Neuronal stem cell (in vitro differentiated cells): Measurements from ENCODE around the gene SPDYE5.

Experiments
- DNase-seq: peaks from one replicate; pipeline ENCODE4 v3.0.0-alpha.2; 2013; ENCODE audit warnings: low spot score
- H2AFZ ChIP-seq: one replicate; pipeline ENCODE4 v1.6.1; 2013; ENCODE audit warnings: mild to moderate bottlenecking, low read length, inconsistent platforms
- H2AK5ac ChIP-seq: 2 replicates; pipeline ENCODE4 v1.6.1; 2013; ENCODE audit warnings: low read depth, mild to moderate bottlenecking, inconsistent platforms, low read length, moderate library complexity, mixed read lengths
- H2BK120ac ChIP-seq: 2 replicates; pipeline ENCODE4 v1.6.1; 2013; ENCODE audit warnings: low read depth, mild to moderate bottlenecking, inconsistent platforms, low read length, moderate library complexity, mixed read lengths
- H2BK12ac ChIP-seq: one replicate; pipeline ENCODE4 v1.6.1; 2013; ENCODE audit warnings: low read length, inconsistent platforms
- H2BK15ac ChIP-seq: 2 replicates; pipeline ENCODE4 v1.6.1; 2013; ENCODE audit warnings: mild to moderate bottlenecking, low read length, inconsistent platforms, mixed read lengths
- H2BK5ac ChIP-seq: one replicate; pipeline ENCODE4 v1.6.1; 2013; ENCODE audit warnings: inconsistent platforms, mild to moderate bottlenecking, low read length, moderate library complexity
- H3K14ac ChIP-seq: one replicate; pipeline ENCODE4 v1.6.1; 2013; ENCODE audit warnings: low read length, inconsistent platforms
- H3K18ac ChIP-seq: 2 replicates; pipeline ENCODE4 v1.6.1; 2013; ENCODE audit warnings: low read length, inconsistent platforms
- H3K23ac ChIP-seq: 2 replicates; pipeline ENCODE4 v1.6.1; 2013; ENCODE audit warnings: low read depth, mild to moderate bottlenecking, mixed read lengths, low read length, inconsistent platforms; ENCODE audit not compliant: poor library complexity
- H3K27ac ChIP-seq: replicated peaks from 3 replicates; pipeline ENCODE4 v1.5.1; 2013; ENCODE audit warnings: low read length, inconsistent platforms
- H3K27me3 ChIP-seq, 3 experiments: 2 replicates each; pipeline ENCODE4 v1.6.1; 2013; ENCODE audit warnings: low read length in 3 of 3, mild to moderate bottlenecking in 2 of 3, inconsistent platforms in 1 of 3, low read depth in 1 of 3, mixed read lengths in 1 of 3, moderate library complexity in 1 of 3; ENCODE audit not compliant: control insufficient read depth in 3 of 3, insufficient read depth in 3 of 3
- H3K36me3 ChIP-seq, 2 donors: replicated peaks in 1 of 2; 2 replicates each; pipeline ENCODE4 v1.6.1; 2013; ENCODE audit warnings: low read length in 2 of 2; ENCODE audit not compliant: control insufficient read depth in 2 of 2, insufficient read depth in 2 of 2
- H3K4ac ChIP-seq: 2 replicates; pipeline ENCODE4 v1.6.1; 2013; ENCODE audit warnings: inconsistent platforms, mild to moderate bottlenecking, low read length, moderate library complexity
- H3K4me1 ChIP-seq, 2 donors: 1 replicate in 1 of 2; 2 replicates in 1 of 2; pipeline ENCODE4 v1.6.1; 2013; ENCODE audit warnings: low read length in 2 of 2, low read depth in 1 of 2; ENCODE audit not compliant: control insufficient read depth in 2 of 2, insufficient read depth in 1 of 2
- H3K4me2 ChIP-seq: one replicate; pipeline ENCODE4 v1.6.1; 2013; ENCODE audit warnings: mild to moderate bottlenecking, low read length, inconsistent platforms; ENCODE audit not compliant: insufficient read depth, poor library complexity, severe bottlenecking
- H3K4me3 ChIP-seq, 2 donors: 2 replicates each; pipeline ENCODE4 v1.5.1; 2013; ENCODE audit warnings: low read length in 2 of 2, mild to moderate bottlenecking in 2 of 2, inconsistent platforms in 1 of 2, moderate library complexity in 1 of 2
- H3K79me1 ChIP-seq: one replicate; pipeline ENCODE4 v1.6.1; 2013; ENCODE audit warnings: low read depth, mild to moderate bottlenecking, inconsistent platforms, low read length, moderate library complexity
- H3K9ac ChIP-seq: one replicate; pipeline ENCODE4 v1.6.1; 2013; ENCODE audit warnings: mild to moderate bottlenecking, low read depth, low read length, inconsistent platforms; ENCODE audit not compliant: poor library complexity
- H3K9me3 ChIP-seq, 2 donors: replicated peaks in 1 of 2; 2 replicates each; pipeline versions ENCODE3 to v1.6.1; 2013; ENCODE audit warnings: low read length in 2 of 2, mild to moderate bottlenecking in 2 of 2, inconsistent platforms in 1 of 2, low read depth in 1 of 2, mixed read lengths in 1 of 2, moderate library complexity in 1 of 2; ENCODE audit not compliant: control insufficient read depth in 2 of 2, insufficient read depth in 1 of 2
- H4K8ac ChIP-seq: one replicate; pipeline ENCODE4 v1.6.1; 2013; ENCODE audit warnings: low read depth, mild to moderate bottlenecking, inconsistent platforms, low read length, moderate library complexity
- H4K91ac ChIP-seq: one replicate; pipeline ENCODE4 v1.6.1; 2013; ENCODE audit warnings: low read length, low read depth, mild to moderate bottlenecking, inconsistent platforms; ENCODE audit not compliant: poor library complexity
- WGBS, 2 donors: extraction: QIAGEN DNeasy Blood & Tissue Kit; methylation state at CpG; one replicate each; pipeline ENCODE4 v1.1.7; 2013; ENCODE audit warnings: missing lambda C conversion rate in 2 of 2, mixed read lengths in 1 of 2; ENCODE audit not compliant: insufficient read length in 2 of 2, insufficient replicate concordance in 1 of 2; ENCODE audit errors: extremely low coverage in 2 of 2; 5-methylcytosine and 5-hydroxymethylcytosine counted together

Gene SPDYE5

DNA sequence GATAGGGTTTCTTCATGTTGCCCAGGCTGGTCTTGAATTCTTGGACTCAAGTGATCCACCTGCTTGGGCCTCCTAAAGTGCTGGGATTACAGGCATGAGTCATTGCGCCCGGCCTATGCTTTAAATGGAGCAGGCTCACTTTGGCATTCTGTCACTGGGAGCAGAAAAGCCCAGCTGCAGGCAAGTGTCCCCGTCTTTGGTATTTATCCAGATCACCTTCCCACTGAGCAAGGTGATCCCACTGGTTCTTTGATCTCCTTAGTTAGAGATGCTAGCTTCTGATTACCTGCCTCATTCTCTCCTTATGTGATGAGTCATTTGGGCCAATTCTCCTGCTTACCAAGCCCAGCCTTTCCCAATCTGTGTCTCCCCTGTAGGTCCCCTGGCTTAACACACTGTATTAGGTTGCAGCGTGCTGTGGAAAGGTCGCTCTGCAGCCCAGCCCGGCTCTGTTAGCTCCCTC, 39.3 kb downstream of the SPDYE5 start:
- peaks cover 9 to 30% of the 10 kb centered on the region in 2 donors for H3K36me3 ChIP-seq
- H3K4me1 ChIP-seq: peaks cover 3 to 8% of the 10 kb centered on the region in 2 donors
- no peak overlapping the region for H3K4ac ChIP-seq
- H4K8ac ChIP-seq: no peak overlapping the region
- H4K91ac ChIP-seq: no peak overlapping the region
- H3K27ac ChIP-seq: peak overlapping the region; percentile 39
- H2BK12ac ChIP-seq: no peak overlapping the region
- H2AK5ac ChIP-seq: no peak overlapping the region
- H2AFZ ChIP-seq: no peak overlapping the region
- peaks cover 10% of the 10 kb centered on the region for H3K79me1 ChIP-seq
- no peaks in the 10 kb centered on the region for H3K27me3 ChIP-seq
- no peak overlapping the region for H3K4me2 ChIP-seq
- H2BK5ac ChIP-seq: no peak overlapping the region
- H3K4me3 ChIP-seq: no peak overlapping the region
- no peak for DNase-seq
- H2BK120ac ChIP-seq: no peak overlapping the region
- no peaks in the 10 kb centered on the region for H3K9me3 ChIP-seq
- H2BK15ac ChIP-seq: no peak overlapping the region
- no CpG with 5 or more reads among the region's 6 CpGs for WGBS, 2 donors
- H3K23ac ChIP-seq: no peak overlapping the region
- H3K18ac ChIP-seq: no peak overlapping the region
- no peak overlapping the region for H3K14ac ChIP-seq
- no peak overlapping the region for H3K9ac ChIP-seq

DNA sequence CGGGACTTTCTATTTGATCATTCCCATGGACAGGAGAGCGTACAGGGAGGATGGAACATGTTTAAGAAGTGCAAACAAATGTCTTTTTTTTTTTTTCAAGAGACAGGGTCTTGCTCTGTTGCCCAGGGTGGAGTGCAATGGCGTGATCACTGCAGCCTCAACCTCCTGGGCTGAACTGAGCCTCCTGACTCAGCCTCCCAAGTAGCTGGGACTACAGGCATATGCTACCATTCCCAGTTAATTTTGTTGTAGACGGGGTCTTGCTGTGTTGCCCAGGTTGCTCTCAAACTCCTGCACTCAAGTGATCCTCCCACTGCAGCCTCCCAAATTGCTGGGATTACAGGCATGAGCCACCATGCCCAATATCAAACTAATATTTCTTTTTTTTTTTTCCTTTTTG, 40.5 kb downstream of the SPDYE5 start:
- H2BK120ac ChIP-seq: no peak overlapping the region
- H3K9me3 ChIP-seq: no peaks in the 10 kb centered on the region
- no peak overlapping the region for H3K14ac ChIP-seq
- no peak overlapping the region for H2AFZ ChIP-seq
- H3K18ac ChIP-seq: no peak overlapping the region
- H3K36me3 ChIP-seq: peaks cover 19 to 42% of the 10 kb centered on the region in 2 donors
- no CpG with 5 or more reads among the region's 4 CpGs for WGBS, 2 donors
- H4K91ac ChIP-seq: no peak overlapping the region
- H3K9ac ChIP-seq: no peak overlapping the region
- H2BK15ac ChIP-seq: no peak overlapping the region
- H3K27ac ChIP-seq: no peak overlapping the region
- no peak for DNase-seq
- H2BK5ac ChIP-seq: no peak overlapping the region
- no peak overlapping the region for H4K8ac ChIP-seq
- H2BK12ac ChIP-seq: no peak overlapping the region
- H3K4ac ChIP-seq: no peak overlapping the region
- peaks cover 2% of the 10 kb centered on the region for H3K79me1 ChIP-seq
- peaks cover 0 to 6% of the 10 kb centered on the region in 2 donors for H3K4me1 ChIP-seq
- H3K27me3 ChIP-seq: no peaks in the 10 kb centered on the region
- H3K4me2 ChIP-seq: no peak overlapping the region
- no peak overlapping the region for H3K4me3 ChIP-seq
- no peak overlapping the region for H2AK5ac ChIP-seq
- H3K23ac ChIP-seq: no peak overlapping the region

DNA sequence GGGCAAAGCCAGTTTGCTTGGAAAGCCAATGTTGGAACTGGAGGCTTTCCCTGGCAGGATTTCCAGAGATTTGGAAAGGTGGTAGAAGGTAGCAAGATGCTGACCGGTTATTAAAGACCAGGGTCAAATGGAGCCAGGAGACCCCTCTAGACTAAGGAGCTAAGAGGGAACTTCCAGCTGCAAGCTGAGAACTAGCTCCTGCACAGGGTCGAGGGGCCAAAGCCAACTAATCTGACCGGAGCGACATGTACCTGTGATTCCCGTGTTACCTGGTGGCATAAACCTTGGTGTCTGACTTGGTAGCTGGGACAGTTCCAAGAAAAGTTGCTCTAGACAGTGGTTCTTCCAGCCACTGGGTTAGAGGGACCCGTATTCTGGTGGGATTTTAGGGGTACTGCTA, 41.8 kb downstream of the SPDYE5 start:
- Histone ChIP-seq H3K9ac (no peak overlapping the region), H3K9me3 (no peaks in the 10 kb centered on the region), H4K8ac (no peak overlapping the region), H2BK5ac (no peak overlapping the region), H3K23ac (no peak overlapping the region), H3K18ac (no peak overlapping the region), H2AFZ (no peak overlapping the region), H3K14ac (no peak overlapping the region), H3K4me3 (no peak overlapping the region), H2AK5ac (no peak overlapping the region), H3K79me1 (no peaks in the 10 kb centered on the region), H2BK15ac (no peak overlapping the region), H3K4ac (no peak overlapping the region), H2BK120ac (no peak overlapping the region), H3K27me3 (no peaks in the 10 kb centered on the region), H3K36me3 (peaks cover 27 to 53% of the 10 kb centered on the region in 2 donors), H3K4me2 (no peak overlapping the region), H3K27ac (no peak overlapping the region), H3K4me1 (peaks cover 0 to 6% of the 10 kb centered on the region in 2 donors), H4K91ac (no peak overlapping the region), H2BK12ac (no peak overlapping the region)
- no CpG with 5 or more reads among the region's 6 CpGs for WGBS, 2 donors
- no peak for DNase-seq

DNA sequence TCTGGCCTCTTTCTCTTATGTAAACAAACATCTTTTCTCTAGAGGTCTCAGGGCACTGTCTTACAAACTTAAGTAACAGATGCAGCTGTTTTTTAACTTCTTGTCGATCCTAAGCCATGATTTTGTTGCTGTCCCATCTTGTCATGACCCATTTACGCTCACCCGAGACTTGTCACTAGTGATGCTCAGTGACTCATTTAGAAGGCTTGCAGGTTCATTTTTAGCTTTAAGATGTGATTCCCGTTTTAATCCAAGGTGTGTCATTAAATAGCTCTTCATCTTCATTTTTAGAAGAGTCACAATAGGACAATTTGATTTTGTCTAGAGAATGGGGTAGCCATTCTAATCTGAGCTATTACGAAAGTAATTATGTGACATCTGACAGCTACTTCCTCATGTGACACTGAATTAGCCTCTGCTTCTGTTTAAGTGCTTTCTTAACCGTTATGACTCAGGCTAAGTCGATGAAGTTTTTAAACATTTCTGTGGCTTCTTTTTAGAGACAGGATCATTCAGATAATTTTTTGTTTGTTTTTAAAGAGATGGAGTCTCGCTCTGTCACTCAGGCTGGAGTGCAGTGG, 42.7 kb downstream of the SPDYE5 start:
- H3K9ac ChIP-seq: no peak overlapping the region
- WGBS, 2 donors: no CpG with 5 or more reads among the region's 8 CpGs
- no peak overlapping the region for H2BK120ac ChIP-seq
- no peak overlapping the region for H3K4me2 ChIP-seq
- H3K14ac ChIP-seq: no peak overlapping the region
- H3K36me3 ChIP-seq: peaks cover 30 to 62% of the 10 kb centered on the region in 2 donors
- no peaks in the 10 kb centered on the region for H3K79me1 ChIP-seq
- no peak overlapping the region for H3K4ac ChIP-seq
- no peaks in the 10 kb centered on the region for H3K9me3 ChIP-seq
- no peak for DNase-seq
- peaks cover 0 to 6% of the 10 kb centered on the region in 2 donors for H3K4me1 ChIP-seq
- no peak overlapping the region for H2AK5ac ChIP-seq
- no peak overlapping the region for H2AFZ ChIP-seq
- H3K27me3 ChIP-seq: no peaks in the 10 kb centered on the region
- no peak overlapping the region for H3K4me3 ChIP-seq
- no peak overlapping the region for H2BK5ac ChIP-seq
- no peak overlapping the region for H4K8ac ChIP-seq
- no peak overlapping the region for H4K91ac ChIP-seq
- H2BK15ac ChIP-seq: no peak overlapping the region
- no peak overlapping the region for H3K18ac ChIP-seq
- no peak overlapping the region for H2BK12ac ChIP-seq
- no peak overlapping the region for H3K23ac ChIP-seq
- no peak overlapping the region for H3K27ac ChIP-seq
